Hematopoietic multipotent progenitor cell treated with erythropoietin and hydrocortisone succinate and interleukin-3 and kit ligand, for 6 days (in vitro differentiated cells): Measurements from ENCODE around the gene GRIK3.
"Not testable (repeated sequence)": the region's sequence is repeated elsewhere in the genome, so short reads cannot be mapped to it uniquely, and the experiment has no call there.

Experiments
- DNase-seq: peaks from one replicate; pipeline ENCODE4 v3.0.0-alpha.2; 2015

Gene GRIK3

DNA sequence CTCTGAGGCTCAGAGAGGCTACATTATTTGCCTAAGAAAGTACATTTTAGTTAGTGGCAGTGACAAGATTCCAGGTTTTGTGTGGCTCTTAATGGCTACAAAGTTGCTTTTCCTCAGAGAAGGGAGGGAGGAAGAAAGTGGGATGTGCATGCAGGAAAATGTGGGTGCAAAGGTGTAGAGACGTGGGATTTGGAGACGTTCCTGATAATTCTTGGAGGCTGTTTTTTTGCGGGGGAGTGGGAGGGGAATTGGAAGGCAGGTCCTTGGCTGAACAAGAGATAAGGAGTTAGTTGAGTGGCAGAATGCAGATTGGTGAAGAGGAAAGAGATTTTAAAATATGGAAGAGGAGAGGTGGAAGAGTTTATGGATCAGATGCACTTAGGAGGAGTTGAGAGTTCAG lies 258.1 kb downstream of the GRIK3 start:
- no peak for DNase-seq

GRCh38 chr1:36775716-36776115 lies 258.6 kb downstream of the GRIK3 start:
- no peak for DNase-seq

DNA sequence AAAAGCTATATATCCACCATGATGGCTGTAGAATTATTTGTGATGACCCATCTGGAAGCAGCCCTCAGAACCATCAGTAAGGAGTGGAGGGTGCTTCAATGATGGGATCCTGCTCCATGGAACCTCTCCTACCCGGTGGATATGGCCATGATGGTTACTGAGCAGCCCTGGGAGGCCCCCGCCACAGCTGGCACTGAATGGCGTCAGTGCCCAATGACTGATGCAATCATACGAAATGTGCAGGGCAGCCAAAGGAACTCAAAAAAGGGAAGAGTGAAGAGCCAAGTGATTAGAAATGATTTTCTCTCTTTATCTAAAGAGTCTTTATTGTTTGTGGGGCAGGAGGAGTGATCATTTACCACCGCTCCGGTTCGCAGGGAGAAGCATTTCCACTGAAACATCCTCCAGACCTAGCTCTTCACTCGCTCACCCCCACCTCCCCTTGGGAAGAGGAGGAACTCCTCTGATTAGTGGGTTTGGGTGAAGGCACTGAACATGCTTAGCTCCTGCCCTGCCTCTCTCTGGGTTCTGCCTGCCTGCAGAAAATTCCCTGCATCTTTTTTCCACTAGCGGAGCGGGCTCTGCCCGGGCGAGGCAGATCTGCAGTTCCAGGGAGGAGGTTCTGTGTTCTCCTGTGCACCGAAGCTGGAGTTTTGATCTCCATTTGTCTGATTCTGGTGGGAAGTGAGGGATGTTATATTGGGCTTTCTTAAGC lies 260.3 kb downstream of the GRIK3 start:
- no peak for DNase-seq

- DNase-seq, result no peak
These were observed 261.4 kb downstream of the GRIK3 start for GRCh38 chr1:36772647-36773495.

DNA sequence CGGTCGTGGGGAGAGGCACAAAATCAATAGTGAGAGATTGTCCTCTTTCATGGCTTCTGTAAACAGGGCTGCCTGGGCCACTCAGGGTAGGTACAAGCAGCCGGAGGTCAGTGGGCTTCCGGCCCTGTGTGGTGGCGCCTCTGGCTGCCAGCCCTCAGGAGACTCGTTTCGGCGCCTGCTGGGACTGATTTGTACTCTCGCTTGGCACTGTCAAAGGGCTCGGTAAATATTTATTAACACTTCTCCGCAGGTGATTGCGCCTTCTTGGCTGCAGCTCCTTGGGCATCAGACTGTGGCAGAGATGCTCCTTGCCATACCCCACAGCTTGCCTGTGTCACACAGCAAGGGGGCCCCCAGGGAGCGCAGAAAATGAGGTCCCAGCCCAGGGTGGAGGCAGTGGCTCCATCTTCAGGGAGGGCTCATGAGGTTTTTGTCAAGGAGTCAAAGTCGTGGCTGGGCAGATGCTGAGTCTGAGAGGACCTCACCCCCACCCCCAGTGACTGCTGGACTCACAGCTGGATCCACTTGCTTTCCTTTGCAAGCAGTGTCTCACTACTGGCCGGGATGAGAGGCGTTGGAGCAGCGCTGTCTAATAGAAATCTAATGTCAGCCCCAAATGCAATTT lies 262.5 kb downstream of the GRIK3 start:
- DNase-seq, result no peak

DNA sequence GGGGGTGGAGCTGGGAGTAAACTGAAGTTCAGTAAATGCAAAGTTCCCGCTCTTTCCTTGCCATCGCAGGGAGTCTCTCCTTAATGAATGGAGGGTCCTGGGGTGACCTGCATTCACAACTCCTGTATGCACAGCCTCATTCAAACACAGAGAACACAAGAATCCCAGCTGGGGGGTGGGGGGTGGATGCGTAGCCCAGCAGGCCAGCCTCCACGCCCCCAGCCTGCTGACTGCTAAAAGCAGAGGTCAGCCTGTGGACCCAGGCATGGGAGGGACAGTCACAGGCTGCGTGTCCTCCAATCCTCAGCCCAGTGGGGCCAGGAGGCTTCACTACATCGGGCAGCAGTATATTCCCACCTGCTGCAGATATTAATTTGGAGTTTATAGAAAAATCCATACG lies 263.1 kb downstream of the GRIK3 start:
- no peak for DNase-seq

DNA sequence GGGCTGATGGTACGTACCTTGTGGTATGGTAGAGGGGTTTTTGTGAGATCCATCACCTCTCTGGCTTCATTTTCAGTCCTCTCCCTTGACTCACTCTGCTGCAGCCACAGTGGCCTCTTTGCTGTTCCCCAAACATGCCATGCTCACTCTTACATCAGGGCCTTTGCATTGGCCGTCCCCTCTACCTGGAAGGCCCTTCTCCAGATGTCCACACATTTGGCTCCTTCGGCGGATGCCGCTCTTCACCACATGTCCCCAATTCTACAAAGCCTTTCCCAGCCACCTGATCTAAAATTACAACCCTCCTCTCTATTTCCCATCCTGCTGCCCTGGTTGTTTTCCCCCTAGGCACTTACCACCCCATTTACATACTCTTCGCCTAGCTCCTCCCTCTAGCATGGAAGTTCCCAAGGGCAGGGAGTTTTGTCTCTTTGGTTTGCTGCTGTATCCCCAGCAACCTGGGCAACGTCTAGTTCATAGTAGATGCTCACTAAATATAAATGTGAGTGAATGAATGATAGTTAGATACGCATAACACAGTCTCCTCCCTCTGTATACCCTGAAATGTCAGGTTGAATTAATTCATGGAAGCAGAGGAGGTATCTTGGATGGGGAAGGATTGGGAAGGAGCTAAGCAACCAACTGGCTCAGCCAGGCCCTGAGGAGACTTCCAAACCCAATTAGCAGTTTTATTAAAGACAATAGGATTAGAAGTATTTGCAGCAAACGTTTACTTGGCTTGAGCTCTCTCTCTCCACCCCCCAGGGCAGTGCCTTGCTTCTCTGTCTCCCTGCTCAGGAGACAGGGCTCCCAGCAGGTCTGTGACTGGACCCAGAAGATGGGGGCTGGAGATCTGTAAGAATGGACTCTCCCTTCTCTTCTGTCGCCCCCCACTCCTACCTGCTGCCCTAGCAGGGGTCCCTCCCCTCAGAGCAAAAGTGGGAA lies 264.2 kb downstream of the GRIK3 start:
- no peak for DNase-seq

- no peak for DNase-seq
These were observed 265.7 kb downstream of the GRIK3 start for GRCh38 chr1:36768486-36769178.

GRCh38 chr1:36767429-36767828 lies 266.9 kb downstream of the GRIK3 start:
- not testable (repeated sequence) for DNase-seq

DNA sequence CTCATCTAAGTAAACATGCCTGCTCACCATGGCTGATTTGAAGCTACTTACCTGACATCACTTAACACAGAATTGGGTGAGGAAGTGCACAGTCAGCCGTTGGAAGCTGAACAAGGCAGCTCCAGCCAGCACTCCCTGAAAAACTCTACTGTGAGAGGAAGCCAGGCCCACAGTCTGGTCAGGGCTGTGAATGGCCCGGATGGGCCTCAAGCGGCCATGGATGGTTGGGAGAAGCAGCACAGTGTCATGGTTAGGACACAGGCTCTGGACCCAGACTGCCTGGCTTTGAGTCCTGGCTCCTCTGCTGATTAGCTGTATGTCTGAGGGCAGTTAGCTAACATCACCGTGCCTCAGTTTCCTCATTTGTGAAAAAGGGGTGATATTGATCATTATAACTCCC lies 267.8 kb downstream of the GRIK3 start:
- no peak for DNase-seq

- DNase-seq, result no peak
These were observed 268.5 kb downstream of the GRIK3 start for GRCh38 chr1:36765785-36766300.

DNA sequence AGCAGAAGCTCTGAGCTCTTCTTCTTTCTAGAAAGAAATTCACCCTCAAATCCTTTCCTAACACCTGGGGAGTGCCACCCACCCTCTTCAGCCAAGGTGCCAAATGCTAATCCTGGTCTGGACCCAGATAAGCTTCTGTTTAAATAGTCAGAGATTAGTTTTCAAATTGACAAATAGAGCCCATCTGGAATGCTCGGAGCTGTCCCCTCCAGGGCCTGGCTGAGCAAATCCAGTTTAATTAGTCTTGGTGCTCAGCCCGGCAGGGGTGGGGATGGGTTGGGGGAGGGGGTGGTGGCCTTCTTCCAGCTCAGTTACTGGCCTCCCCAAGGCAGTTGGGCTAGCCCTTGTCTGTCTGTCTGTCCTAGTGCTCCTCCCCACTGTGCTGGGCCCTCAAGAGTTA lies 269.5 kb downstream of the GRIK3 start:
- no peak for DNase-seq

DNA sequence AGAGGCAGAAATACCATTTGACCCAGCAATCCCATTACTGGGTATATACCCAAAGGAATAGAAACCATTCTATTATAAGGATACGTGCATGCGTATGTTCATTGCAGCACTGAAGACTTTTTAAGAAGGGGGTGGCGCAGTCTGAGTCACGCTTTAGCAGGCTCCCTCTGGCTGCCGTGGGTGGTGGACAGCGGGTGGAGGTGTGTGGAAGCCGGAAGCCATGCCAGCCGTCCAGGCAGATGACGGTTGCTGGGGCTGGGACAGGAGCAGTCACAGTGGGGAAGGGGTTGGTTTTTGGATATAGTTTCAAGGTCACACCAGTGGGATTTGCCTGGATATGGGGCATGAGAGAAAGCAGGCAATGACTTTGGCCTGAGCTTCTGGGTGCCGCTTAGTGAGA lies 270.5 kb downstream of the GRIK3 start:
- no peak for DNase-seq

- no peak for DNase-seq
These were observed 272.1 kb downstream of the GRIK3 start for GRCh38 chr1:36762174-36762573.

- no peak for DNase-seq
These were observed 273.2 kb downstream of the GRIK3 start for GRCh38 chr1:36761113-36761512.

GRCh38 chr1:36760081-36760480 lies 274.2 kb downstream of the GRIK3 start:
- no peak for DNase-seq

DNA sequence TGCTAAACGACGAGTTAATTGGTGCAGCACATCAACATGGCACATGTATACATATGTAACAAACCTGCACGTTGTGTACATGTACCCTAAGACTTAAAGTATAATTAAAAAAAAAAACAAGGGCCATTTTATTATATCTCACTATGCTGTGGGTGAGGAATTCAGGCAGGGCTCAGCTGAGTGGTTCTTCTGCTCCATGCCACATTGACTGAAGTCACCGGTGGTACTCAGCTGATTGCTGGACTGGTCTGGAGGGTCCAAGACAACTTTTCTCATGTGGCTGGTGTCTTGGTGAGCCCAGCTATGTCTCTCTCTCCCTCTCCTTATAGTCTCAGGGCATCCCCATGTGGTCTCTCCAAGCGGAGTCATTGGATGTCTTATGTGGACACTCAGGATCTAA lies 275.0 kb downstream of the GRIK3 start:
- no peak for DNase-seq

GRCh38 chr1:36755303-36756230 lies 278.7 kb downstream of the GRIK3 start:
- DNase-seq, result no peak

DNA sequence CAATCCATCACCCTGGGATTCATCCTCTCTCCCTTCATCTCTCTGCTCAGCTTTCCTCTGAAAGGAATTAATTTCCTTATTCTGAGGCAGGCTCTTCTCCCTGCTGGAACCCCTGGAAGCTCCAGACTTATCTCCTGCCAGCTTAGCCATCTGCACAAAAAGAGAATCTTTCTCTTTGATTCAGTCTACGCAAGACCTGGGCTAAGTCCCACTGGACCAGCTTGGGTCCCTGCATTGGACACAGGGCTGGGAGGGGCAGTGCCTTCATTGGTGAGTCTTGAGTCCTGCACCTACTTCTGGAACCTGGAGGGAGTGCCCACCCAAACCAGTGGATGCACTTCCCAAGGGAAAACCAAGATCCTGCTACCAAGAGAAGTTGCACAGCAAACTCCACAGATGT lies 279.9 kb downstream of the GRIK3 start:
- DNase-seq, result no peak

- DNase-seq, result no peak
These were observed 280.9 kb downstream of the GRIK3 start for GRCh38 chr1:36753451-36753850.

DNA sequence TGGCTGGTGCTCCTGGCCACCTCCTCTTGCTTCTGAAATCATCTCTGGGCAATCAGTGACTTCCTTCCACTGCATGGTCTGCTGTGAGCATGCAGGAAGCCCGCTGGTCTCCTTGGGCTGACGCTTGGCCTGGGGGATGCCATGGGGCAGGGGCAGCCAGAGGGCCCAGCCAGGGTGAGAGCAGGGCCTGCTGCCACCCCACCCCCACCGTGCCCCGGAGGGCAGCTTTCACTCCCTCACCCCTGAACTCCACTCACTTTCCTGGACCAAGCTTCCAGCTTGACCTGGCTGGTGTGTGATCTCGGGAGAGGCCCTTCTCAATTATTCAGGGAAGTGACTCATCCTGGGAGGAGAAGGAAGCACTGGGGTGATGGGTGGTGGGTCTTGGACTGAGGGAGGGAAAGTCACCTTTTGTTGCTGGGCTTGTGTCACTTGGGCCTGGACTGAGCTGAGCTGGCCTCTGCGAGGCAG lies 281.4 kb downstream of the GRIK3 start:
- no peak for DNase-seq
